EH (cell line): ENCODE results near the gene CDKN3.
"Not testable (repeated sequence)": the region's sequence is repeated elsewhere in the genome, so short reads cannot be mapped to it uniquely, and the experiment has no call there.

Experiments
- DNase-seq: peaks from one replicate; pipeline ENCODE4 v3.0.0-alpha.2; 2015; ENCODE audit warnings: low read depth

The CDKN3 gene

GRCh38 chr14:54424479-54424901 is 27.7 kb downstream of the CDKN3 start:
- no peak for DNase-seq

- no peak for DNase-seq
Observed at GRCh38 chr14:54425068-54425467, 28.3 kb downstream of the CDKN3 start.

DNA sequence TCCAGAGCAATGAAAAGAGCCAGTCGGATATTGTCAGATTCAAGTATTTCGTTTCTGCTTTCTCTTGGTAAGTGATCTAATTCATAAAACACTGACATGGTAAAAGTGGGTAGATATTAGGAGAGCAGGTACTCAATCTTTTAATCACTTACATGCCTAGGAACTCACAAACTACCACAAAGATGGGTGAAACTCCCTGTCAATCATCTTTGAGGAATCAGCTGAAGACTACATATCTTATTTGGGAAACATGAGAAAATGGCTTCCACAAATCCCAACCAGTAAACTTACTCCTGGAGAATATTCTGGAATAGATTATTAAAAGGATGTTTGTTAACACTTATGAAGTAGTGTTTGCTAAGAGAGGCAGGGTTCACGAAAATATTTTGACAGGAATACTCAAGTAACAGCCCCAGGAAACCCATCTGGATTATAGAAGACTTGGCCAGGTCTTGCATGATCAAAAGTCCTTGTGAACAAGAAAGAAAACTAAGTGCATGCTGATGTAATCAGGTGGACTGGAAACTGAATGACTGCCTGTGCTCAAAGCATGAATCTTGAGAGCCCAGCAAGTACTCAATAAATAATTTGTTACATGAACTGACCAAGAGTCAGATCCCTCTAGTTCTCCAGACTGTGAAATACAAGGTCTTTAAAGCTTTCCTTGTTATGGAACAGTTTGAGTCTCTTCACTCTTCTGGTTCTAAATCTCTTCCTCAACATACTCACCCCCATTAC is 28.9 kb downstream of the CDKN3 start:
- no peak for DNase-seq

GRCh38 chr14:54427871-54428270 is 31.1 kb downstream of the CDKN3 start:
- no peak for DNase-seq

DNA sequence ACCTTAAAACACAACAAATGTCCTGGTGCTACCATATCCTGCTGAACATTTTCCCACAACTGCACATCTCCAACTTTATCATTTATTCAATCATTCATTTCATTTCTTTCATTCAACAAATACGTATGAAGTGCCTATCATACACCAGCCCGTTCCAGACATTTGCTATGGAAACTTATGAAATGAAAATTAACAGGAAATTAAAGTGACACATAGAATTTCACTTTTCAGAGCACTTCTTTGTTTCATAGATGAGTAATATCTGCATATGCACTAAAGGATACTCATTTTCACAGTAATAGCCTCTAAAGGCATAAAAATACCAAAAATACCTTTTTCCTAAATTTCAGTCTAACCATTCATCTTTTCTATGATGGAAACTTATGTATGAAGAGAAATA is 31.7 kb downstream of the CDKN3 start:
- no peak for DNase-seq

GRCh38 chr14:54435500-54435981 is 38.7 kb downstream of the CDKN3 start:
- peak; percentile 89 for DNase-seq

DNA sequence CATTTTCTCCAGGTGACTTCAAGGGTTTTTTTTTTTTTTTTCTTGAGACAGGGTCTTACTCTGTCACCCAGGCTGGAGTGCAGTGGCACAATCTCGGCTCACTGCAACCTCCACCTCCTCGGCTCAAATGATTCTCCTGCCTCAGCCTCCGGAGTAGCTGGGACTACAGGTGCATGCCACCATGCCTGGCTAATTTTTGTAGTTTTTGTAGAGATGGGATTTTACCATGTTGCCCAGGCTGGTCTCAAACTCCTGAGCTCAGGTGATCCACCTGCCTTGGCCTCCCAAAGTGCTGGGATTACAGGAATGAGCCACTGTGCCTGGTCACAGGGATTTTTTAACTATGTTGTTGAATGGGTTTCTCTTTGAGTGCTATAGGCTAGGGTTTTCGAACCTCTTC is 41.1 kb downstream of the CDKN3 start:
- DNase-seq = not testable (repeated sequence)

GRCh38 chr14:54438703-54439102 is 41.9 kb downstream of the CDKN3 start:
- DNase-seq = no peak

GRCh38 chr14:54440037-54440436 is 43.2 kb downstream of the CDKN3 start:
- peak; percentile 56 for DNase-seq

DNA sequence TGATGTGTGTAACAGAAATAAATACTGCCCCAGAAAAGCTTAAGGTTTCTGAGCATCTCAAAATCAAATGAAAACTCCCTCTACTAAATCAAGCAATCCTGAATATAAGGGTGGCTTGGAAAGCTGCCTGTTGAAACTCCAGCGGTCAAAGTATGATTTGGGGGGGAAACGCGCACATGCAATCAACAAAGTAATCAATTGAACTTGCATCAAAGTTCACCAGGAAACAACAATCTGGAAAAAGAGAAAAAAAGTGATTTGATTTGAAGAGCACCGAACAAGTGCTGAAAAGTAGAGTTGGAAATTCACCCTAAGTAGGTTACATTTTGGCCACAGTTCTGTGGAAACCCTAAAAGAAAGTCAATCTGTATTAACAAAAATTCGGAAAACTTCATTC is 43.7 kb downstream of the CDKN3 start:
- DNase-seq = no peak

- DNase-seq = peak; percentile 93
Observed at GRCh38 chr14:54440873-54441868, 44.4 kb downstream of the CDKN3 start, which contains the start of gene CNIH1. Gene CNIH1, minus strand, starts transcription at chr14:54441374. Its CDS starts 47 bp downstream, at chr14:54441327.

DNA sequence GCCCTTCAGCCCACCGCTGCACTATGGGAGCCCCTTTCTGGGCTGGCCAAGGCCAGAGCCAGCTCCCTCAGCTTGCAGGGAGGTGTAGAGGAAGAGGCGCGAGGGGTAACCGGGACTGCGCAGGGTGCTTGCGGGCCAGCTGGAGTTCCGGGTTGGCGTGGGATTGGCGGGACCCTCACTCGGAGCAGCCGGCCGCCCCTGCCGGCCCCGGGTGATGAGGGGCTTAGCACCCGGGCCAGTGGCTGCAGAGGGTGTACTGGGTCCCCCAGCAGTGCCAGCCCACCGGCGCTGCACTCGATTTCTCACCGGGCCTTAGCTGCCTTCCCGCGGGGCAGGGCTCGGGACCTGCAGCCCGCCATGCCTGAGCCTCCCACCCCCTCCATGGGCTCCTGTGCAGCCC is 46.2 kb downstream of the CDKN3 start:
- not testable (repeated sequence) for DNase-seq

- peak; percentile 62 for DNase-seq
Observed at GRCh38 chr14:54443981-54444380, 47.2 kb downstream of the CDKN3 start.

- peak; percentile 41 for DNase-seq
Observed at GRCh38 chr14:54444681-54445080, 47.9 kb downstream of the CDKN3 start.

- no peak for DNase-seq
Observed at GRCh38 chr14:54446161-54446693, 49.4 kb downstream of the CDKN3 start.

GRCh38 chr14:54447231-54447692 is 50.5 kb downstream of the CDKN3 start:
- peak; percentile 22 for DNase-seq

GRCh38 chr14:54450535-54450934 is 53.7 kb downstream of the CDKN3 start:
- DNase-seq = peak; percentile 80

DNA sequence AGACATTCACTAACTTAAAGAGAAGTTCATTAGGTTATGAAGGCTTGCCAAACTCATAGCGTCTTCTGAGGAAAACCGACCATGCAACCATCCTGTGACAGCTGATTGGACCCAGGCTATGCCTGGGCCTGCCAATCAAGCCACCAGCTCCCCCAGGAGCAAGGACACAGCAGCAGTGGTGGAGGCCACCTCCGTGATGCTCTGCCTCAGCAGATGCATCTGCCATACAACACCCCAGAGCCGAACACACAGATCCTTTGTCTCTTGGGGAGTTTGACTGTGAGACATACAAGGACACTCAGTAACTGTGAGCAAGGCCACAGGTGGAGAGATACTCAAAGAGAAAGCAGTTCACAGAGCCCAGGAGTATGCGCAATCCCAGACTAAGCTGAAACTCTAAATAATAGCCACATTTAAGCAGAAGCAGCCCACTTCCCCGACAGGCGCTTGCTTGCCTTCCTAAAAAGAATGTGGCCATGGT is 54.4 kb downstream of the CDKN3 start:
- DNase-seq = no peak

GRCh38 chr14:54451961-54452360 is 55.2 kb downstream of the CDKN3 start:
- no peak for DNase-seq

DNA sequence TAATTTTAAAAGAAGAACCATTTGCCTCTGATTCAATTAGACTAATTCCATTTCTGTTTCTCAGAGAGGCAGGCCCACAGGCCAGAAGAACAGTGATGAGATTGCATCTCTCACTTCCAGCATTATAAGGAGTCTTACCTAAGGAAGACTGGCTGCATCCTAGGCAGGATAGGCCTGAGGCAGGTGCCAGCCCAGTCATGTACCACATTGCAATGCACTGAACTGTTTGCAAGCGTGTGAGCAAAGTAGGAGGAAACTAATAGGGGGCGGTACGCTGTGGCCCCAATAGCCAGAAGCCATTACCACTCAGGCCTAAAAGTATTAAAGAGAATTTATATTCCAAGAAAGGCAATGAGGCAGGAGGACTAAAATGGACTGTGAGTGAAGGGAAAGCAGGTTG is 56.4 kb downstream of the CDKN3 start:
- DNase-seq = no peak

GRCh38 chr14:54453990-54454389 is 57.2 kb downstream of the CDKN3 start:
- DNase-seq = peak; percentile 51

DNA sequence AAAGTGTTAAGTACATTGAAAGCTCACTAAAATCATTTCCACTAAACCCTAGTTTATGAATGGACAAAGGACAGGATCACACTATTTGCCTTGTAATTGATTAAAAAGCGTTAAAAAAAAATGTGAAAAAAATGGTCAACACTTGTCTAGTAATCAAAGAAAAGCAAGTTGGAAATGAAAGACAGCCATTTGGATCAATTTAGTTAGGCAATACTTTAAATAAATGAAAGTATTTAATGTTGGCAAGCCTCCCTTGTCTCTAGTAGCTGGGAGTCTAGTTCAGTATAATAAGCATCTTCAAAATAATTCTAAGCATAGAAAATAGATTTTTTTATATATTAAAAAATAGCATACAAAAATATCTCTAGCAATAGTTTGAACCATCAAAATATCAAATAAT is 58.6 kb downstream of the CDKN3 start:
- no peak for DNase-seq
